Colon (tissue), 2 donors: Measurements from ENCODE around the gene ARL6IP6.

ENCODE experiments used
- FAIRE-seq: peaks from 2 replicates; lab custom pipeline; 2012; peaks lifted over from hg19 to GRCh38; lab: Jason Lieb, UNC
- donor health status: control.
- donor health status: control.

ARL6IP6 gene

GRCh38 chr2:152804687-152805408, 86.4 kb downstream of the ARL6IP6 start:
- FAIRE-seq: no peak

DNA sequence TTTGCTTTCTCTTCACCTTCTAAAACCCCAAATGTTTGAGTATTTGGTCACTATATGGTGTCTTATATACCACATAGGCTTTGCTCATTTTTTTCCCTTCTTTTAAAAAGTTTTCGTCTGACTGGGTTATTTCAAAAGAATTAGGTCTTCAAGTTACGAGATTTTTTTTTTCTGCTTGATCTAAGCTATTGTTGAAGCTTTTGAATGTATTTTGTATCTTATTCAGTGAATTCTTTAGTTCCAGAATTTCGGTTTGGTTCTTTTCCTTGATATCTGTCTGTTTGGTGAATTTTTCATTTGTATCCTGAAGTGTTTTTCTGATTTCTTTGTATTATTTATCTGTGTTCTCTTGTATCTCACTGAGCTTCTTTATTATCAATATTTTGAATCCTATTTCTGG, 93.5 kb downstream of the ARL6IP6 start:
- peak; percentile 5 for FAIRE-seq
